NCI-H82 (cell line): Measurements from ENCODE around the gene CST7.

Experiments used
- DNase-seq: peaks from one replicate; lab custom pipeline; 2025; lab: John Stamatoyannopoulos, UW

The CST7 gene

DNA sequence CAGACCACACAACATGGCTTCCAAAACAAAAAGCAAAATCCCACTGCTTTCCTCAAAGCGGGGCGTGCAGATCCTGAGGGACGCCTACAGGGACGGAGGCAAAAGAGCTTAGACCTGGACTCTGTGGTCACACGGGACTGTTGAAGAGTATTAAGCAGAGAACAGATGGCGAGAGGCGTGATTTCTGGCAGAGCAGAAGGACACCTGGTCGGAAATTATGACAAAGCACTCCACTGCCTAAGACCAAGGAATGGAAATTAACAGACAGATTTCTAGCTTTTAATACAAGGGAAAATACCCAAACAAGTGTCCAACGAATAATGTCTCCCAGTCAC lies 15.4 kb downstream of the CST7 start:
- peak; percentile 98 for DNase-seq

DNA sequence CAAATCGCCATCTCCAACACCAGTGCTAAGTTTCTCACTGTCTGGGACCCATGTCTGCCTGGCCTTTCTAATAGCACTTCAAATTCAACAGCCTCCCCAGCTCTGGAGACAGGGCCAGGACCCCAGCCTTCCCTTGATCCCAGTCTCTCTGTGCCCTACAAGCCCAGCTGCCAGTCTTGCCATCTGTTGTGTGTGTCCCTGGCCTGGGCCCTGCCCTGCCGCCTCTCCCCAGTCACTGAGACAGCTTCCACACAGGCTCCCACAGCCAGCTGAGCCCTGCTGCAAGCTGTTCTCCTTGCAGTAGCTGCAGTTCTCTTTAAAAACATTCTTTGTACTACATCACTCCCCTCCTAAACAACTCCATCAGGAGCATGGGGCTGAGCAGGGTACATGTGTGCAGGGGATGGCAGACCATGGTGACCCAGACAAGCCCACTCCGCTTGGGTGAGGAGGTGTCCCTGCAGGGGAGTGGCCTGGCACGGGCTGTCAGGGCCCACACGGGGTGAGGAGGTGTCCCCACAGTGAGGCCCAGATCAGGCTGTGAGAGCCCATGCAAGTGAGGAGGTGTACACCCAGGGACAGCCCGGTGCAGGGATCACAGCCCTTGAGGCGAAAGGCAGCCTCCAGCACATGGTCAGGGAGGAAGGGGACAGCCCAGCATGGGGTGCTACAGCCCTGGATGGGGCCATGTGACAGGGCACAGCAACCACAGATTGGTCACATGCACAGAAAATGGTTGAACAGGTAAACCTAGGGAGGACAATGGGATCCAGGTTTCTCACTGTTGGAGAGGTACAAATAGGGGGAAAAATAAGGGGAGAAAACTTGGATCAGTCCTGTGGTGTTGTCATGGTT lies 16.2 kb downstream of the CST7 start:
- peak; percentile 87 for DNase-seq

DNA sequence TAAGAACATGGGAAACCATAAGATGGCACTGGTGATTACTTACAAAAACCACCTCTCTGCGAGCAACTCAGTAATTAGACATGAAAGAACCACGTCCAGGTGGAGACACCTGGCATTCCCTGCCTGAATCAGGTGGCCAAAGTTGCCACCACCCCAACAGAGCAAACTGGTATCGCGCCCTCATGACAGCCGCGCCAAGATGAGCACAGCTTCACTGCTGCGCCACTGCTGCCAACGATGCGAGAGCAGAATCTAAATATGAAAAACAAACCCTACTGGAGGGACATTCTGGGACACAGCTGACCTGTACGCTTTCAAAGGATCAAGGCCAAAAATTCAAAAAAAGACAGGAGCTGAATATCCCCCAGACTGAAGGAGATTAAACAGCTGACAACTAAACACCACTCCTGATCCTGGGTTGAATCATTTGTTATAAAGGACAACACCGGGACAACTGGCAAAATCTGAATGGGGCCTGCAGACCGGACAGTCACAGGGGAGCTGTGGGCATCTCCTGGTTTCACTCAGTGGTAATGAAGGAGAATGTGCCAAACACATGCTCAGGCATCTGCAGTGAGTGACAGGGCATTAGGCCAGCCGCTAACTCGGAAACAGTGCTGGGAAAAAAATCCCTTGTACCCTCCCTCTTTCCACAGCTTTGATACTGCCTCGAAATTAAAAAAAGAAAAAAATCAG lies 17.4 kb downstream of the CST7 start:
- DNase-seq, result peak; percentile 14

DNA sequence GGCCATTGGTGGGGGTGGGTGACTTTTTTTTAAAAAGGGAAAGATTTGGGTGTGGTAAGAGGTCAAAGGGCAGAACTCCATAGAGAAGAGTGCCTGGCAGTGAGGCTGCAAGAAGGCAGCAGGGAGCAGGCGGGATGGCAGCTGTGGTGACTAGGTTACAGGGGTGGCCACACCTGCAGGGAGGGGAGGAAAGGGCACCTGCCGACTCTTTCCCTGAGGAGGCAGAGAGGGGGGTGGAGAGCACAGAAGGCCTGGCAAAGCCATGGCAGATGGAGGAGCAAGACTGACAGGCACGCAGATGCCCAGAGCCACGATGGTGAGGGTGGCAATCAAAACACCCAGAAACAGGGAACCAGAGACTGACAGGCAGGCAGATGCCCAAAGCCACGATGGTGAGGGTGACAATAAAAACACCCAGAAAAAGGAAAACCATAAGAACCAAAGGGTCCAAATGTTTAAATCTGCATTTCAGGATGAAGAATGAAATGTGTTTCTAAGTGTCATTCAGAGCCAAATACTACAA lies 19.3 kb downstream of the CST7 start:
- DNase-seq, result no peak

DNA sequence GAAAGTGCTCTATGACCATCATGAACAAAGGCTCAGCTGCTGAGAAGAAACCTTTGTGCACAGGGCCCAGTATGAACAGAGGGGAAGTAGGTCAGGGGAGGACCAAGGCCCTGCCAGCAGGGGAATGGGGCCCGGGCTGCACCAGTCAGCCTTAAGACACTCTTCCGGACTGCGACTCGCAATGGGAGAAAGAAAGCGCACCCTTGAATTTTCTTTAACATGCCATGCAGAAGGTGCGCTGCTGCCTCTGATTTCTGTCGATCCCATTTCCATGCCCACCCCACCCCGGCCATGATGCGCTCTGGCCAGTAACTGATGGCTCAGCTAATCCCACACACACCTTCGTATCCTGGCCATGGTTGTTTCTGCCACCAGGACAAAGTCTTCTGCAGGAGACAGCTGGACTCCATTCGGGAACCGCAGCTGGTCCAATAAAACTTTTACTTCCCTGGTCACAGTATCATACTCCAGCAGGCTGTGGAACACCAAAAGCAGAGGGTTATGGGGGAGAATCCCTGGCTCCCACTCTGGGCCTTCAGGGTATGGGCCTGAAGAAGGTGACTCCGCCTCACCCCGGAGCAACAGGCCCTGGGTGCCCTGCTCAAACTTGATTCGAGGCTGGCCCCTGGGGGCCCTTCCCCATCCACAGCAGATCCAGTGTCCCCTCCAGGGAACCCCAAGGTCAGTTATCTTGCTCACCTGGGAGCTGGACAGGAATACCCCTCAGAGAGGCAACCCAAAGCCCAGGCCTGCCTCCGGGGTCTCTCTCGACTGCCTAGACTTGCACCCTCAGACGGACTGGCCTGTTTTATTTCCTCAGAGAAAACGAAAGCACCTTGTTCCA lies 20.3 kb downstream of the CST7 start:
- DNase-seq, result no peak

DNA sequence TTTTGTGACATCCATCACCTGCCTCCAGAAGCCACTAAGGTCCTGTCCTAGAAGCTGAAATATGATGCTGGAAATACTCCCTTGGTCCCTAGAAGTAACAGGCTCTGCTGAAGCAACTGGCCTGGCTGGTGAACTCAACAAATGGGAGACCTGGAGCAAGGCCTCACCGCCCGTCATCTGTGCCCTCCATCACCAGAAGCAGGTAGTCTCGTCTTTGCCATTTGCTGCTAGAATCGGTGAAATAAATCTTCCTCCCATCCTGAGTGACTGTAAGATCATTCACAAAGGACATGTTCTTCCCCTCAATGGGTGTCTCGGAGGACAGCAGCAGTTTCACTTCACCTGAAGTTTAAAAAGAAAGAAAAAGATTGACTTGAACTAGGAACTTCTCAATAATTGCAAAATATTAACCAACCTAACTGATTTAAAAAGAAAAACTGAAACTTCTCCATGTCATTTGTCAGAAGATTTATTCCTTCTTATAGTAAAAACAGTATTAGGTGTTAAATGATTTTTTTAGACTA lies 21.0 kb downstream of the CST7 start:
- DNase-seq, result no peak

DNA sequence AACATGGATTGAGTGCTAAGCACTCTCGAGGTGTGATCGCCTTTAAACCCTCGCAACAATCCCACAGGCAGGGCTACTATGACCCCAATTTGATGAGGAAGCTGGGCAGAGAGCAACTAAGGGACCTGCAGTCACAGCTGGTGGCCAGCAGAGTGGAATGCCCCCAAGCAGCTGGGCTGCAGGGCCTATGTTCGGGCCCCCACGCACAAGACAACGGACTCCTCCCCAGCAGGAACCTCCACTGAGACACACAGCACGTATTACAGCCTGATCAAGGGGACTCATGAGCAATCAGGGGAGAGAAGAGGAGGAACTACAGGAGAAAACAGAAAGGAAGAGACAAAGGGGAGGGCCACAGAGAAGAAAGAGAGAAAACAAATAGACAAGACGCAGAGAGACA lies 21.7 kb downstream of the CST7 start:
- DNase-seq, result no peak

DNA sequence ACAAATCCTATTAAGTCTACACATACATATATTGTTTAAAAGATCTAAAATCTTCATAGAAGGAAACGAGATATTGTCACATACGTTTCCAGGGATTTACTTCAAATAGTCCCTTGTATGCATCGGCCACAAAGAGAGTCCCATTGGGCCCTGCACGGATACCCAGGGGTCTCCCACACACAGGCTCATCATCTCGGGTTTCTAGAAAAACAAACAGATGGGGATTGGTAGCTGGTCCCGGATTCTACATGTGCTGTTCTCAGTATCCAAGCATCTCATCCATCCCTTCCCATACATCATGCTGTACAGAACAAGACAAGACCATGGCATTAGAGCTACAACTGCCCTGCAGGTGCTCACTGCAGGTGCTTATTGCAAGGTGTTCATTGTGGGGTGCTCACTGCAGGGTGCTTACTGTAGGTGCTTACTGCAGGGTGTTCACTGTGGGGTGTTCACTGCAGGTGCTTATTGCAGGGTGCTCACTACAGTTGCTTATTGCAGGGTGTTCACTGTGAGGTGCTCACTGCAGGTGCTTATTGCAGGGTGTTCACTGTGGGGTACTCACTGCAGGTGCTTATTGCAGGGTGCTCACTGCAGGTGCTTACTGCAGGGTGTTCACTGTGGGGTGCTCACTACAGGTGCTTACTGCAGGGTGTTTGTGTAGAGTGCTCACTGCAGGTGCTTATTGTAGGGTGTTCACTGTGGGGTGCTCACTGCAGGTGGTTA lies 22.5 kb downstream of the CST7 start:
- DNase-seq, result no peak

DNA sequence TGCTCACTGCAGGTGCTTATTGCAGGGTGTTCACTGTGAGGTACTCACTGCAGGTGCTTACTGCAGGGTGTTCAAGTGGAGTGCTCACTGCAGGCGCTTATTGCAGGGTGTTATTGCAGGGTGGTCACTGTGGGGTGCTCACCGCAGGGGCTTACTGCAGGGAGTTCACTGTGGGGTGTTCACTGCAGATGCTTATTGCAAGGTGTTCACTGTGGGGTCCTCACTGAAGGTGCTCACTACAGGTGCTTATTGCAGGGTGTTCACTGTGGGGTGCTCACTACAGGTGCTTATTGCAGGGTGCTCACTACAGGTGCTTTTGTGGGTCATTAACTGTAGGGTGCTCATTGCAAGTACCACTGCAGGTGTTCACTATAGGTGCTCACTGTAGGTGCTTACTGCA lies 23.3 kb downstream of the CST7 start:
- no peak for DNase-seq

DNA sequence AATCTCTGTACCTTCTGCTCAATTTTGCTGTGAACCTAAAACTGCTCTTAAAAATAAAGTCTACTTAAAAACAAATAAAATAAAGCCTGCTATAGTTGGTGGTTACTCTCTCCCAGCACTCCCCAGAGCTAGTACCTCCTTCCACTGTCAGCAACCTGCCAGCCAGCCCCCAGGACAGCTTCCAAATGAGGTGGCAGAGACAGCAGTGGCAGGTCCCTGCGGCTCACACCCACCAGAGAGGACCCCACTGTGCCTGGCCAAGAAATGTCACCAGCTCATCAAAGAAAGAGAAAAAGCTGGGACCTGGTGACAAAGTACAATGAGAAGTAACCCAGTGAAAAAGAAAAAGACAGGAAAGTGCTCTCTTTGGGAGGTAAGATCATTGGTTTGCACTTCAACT lies 28.3 kb downstream of the CST7 start:
- no peak for DNase-seq

DNA sequence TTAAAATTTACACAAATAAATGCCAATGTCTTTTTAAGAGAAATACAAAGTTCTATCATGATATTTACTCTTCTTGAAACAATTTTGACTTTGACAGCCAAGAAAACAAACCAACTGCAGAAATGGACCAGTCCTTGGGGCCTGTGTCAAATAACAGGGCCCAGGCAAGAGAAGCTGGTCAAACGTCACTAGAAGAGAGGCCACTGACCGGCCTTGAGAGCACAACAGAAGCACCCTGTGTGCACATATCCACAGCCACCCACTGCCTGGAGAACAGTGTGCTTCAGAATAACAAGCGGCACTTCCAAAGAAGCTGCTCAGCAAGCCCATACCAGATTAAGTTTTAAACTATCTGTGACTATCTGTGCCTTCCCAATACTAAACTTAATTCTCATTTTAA lies 28.7 kb downstream of the CST7 start:
- DNase-seq, result no peak

DNA sequence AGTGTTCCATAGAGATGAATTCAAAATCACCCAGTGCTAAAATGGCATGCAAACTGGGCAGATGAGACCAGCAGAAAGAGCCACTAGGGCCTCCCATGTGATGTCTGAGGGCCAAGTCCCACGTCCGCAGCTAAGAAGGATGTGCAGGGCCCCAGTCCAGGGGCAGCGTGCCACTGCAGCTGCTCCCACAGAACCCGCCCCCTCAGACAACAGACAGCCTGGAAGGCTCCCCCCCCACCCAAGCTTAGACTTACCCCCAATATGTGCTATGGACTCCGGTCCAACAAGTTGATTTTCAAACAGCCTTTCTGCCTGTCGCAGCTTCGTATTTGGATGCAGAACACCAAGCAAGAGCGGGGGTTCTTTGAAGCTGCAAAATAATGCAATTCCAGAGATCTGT lies 29.4 kb downstream of the CST7 start:
- no peak for DNase-seq

DNA sequence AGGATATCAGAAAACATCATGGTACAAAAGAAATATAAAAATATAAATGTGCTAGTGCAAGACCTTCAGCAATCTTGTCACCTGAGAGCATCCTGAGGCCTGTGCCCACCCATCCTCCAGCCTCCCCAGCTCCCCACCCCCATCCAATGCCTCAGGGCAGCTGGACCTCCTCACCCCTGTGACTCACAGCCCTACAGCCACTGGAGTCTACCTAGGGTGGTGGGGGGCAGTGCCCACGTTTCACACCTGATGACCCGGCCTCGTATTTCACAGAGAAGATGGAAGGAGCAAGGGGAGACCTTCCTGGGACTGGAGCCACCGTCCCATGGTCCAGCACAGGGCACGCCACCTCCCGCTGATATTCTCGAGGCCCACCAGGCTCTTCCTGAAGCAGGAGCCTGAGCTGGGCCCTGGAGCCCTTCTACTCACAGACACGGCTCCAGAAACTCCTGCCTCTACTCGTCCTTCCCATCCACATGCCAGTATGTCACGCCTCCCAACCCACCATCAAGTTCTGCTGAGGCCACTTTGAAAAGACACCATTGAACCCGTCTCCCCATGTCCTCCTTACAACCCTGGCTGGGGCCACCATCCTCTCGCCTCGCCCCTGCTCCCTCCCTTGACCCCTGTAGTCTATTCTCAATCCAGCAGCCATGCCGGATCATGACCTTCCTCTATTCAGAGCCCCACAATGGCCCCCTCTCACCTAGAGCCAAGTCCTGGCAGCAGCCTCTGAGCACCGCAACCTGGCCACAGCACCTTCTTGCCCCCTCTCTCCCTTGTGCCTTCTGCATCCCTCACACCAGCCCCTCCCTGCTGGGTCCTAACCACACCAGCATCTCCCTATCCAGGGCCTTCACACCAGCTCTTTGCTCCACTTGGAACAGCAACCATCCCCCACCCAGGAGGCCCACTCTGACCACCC lies 30.2 kb downstream of the CST7 start:
- no peak for DNase-seq

DNA sequence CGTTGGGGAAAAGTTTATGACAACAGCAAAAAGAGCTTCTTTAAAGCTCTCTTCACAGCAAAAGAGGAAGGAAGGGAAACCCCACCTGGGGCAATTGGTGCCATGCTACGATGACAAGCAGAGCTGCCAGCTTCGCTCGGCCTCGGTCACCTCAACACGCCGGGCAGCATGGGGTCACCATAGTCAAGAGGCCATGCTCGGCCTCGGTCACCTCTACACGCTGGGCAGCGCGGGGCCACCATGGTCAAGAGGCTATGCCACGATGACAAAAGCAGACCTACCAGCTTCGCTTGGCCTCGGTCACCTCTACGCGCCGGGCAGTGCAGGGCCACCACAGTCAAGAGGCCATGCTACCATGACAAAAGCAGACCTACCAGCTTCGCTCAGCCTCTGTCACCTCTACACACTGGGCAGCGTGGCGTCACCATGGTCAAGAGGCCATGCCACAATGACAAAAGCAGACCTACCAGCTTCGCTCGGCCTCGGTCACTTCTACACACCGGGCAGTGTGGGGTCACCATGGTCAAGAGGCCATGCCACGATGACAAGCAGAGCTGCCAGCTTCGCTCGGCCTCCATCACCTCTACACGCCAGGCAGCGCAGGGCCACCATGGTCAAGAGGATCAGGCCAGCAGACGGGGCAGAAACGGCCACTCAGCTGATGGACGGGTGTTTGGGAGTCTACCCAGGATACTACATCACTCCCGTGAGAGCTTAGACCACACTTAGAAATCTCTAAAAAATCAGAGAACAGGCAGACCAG lies 31.4 kb downstream of the CST7 start:
- no peak for DNase-seq

DNA sequence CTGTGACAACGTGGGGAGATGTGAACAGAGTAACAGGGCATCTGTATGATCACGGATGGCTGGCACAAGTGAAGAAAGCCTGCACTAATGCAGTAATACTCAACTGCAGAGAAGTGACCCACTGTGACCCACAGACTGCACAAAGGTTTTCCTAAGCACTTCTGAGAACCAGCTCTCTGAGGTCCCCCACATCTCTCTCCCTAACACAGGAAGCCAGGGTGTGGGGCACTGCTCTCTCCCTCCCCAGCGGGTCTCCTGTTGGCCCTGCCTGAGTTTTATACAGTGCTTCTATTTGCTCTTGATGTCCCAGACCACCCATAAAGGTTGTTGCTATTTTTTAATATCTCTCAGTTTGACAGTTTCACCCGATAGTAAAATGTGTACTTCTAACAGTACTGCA lies 32.2 kb downstream of the CST7 start:
- no peak for DNase-seq

DNA sequence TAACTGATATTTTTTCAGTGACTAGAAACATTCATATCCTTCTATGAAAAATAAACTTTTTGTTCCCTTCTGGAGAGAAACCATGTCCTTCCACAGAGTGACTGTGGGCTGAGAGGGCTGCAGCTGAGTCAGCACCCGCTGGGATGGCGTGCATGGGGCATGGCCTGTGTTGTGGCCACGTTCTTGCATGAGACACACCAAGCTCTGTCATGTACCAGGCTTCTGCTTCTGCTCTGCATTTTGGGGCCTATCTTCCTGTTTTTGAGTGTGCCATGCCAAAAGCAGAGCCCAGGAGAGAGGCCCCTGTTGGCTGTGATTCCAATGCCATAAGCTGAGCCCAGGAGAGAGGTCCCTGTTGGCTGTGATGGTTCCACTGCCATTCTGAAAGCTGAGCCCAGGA lies 32.7 kb downstream of the CST7 start:
- no peak for DNase-seq

DNA sequence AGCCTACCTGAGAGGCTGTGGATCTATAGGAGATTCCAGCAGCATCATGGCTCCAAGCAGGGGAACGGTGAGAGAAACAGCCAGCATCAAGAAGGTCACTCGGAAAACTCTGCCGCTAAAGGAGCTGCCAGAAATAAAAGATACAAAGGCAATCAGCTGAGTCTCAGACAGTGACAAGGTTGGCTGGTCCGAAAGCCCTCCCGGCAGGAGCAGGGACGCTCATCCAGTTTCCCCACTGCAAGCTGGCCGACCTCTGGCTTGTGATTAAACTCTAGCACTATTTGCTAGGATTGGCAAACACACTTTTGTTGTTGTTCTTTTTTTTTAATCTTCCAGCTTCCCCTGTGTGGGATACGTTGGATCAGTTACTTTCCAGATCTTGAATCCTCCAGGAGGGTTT lies 34.8 kb downstream of the CST7 start:
- DNase-seq, result no peak

DNA sequence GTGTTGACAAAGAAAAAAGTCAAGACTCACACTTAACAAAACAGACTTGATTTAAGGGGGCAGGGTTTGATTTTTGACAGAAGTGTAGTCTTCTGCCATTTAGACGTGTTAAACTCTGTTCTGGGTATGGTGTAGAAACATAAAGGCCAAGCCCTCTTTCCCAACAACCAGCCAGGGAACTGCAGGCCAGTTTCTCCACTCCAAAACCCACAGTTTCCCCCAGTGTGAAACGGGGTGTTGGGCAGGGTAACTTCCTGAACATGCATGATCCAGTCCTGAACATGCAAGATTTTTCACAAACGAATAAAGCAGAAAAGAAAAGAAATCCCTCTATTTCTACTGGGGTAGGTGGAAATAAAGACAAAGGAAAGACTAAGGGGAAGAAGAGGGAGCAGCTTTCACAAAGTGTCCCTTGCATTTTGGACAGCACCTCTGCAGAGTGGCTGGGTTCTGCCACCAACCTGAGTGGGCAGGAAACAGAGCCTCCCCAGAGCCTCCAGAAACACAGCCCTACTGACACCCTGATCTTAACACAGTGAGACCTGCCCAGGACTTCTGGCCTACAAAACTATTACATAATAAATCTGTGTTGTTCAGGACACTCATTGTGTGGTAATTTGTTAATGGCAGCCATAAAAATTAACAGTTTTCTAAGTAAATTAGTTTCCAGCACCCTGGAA lies 36.0 kb downstream of the CST7 start:
- no peak for DNase-seq

DNA sequence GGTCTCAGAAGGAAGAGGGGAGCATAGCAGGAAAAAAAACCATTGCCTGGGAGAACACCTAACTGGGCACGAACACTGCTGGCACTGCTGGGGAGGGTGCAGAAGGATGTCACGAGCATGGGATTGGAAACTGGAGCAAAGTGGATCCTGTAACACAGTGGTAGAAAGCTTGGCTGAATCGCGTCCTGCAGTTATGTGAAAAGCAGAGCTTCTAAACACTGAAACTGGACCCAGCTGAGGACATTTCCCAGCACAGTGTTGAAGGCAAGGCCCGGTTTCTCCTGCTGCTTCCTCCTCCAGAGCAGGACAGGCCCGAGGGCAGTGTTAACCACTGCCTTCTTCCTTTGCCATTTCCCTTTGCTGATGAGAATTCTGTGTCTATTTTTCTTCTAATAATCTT lies 36.7 kb downstream of the CST7 start:
- DNase-seq, result no peak
